HG02973 (cell line): ENCODE measurements around the gene TAPT1.

Experiments
- ATAC-seq: cut with Tn5 transposase; IDR thresholded peaks from one replicate; pipeline ENCODE4 v1.9.1; 2021; ENCODE audit warnings: moderate library complexity; ENCODE audit not compliant: unreplicated experiment

Gene TAPT1

DNA sequence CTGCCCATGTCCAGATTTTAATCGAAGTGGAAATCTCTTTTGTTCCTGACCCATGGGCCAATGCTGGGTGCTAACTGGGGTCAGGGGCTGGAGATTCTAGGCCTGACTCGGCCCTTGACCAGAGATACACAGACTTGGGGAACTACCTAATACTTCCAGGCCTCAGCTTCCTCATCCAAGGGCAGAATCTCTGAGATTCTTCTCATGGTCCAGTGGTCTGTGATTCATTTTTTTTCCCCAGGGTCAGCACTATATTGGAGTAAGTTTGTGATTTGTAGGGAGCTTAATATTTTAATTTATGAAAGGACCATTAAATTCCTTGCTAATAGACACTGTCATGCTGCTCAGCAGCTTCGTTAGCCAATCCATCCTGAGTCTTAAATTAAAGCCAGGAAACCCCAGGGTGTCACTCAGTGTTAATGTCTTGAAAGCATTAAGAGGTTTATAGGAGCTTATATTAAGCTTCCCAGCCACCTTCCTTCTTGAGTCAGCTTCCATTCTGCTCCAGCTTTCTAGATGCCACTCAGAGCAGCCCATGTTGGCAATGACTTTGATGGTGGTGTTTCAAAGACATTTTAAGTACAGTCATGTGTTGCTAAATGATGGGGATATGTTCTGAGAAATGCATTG lies 115.5 kb downstream of the TAPT1 start:
- ATAC-seq: no peak
